Suprapubic skin (tissue), 4 donors: ENCODE measurements around the gene TNFAIP8L1.

Experiments used
- EP300 ChIP-seq: sonication (generic); formaldehyde crosslinking; IDR thresholded peaks from one replicate; pipeline ENCODE4 v1.6.1; 2017; ENCODE audit warnings: antibody characterized with exemption
- POLR2A ChIP-seq, 2 donors: fragments of 450-650 bp; IDR thresholded peaks; one replicate each; pipeline ENCODE4 v1.6.1; 2017; ENCODE audit warnings: antibody characterized with exemption in 2 of 2, mild to moderate bottlenecking in 2 of 2, moderate library complexity in 2 of 2
- POLR2AphosphoS5 ChIP-seq, 3 donors: sonication (generic); formaldehyde crosslinking; IDR thresholded peaks; one replicate each; pipeline ENCODE4 v1.6.1; 2017; ENCODE audit warnings: antibody characterized with exemption in 3 of 3
- TF ChIP-seq, protein P1 (sequence below), 2 donors: fragments of 200-600 bp in 1 of 2; fragments of 450-650 bp in 1 of 2; sonication (generic) in 1 of 2; IDR thresholded peaks; one replicate each; pipeline ENCODE4 v1.5.1; 2016 to 2019; ENCODE audit warnings: antibody characterized with exemption in 2 of 2, mild to moderate bottlenecking in 1 of 2, moderate library complexity in 1 of 2

DNA sequence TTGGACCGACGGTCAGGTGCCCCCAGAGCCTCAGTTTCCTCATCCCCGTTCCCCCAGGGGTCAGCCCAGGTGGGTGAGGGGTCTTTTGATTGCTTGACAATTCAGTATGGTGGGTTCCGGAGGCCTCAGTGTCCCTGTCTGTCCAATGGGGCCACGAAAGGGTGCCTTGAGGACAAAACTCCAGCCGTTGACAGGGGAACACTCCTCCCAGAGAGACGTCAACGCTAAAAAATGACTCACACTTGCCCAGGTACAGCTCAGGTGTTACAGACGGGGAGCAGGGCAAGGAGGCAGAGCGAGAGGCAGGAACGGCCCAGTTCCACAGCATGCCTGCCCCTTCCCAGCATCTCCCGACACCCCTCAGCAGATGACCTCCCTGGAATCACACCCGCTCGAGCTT, 1.8 kb downstream of the TNFAIP8L1 start:
- TF ChIP-seq, protein P1, sequence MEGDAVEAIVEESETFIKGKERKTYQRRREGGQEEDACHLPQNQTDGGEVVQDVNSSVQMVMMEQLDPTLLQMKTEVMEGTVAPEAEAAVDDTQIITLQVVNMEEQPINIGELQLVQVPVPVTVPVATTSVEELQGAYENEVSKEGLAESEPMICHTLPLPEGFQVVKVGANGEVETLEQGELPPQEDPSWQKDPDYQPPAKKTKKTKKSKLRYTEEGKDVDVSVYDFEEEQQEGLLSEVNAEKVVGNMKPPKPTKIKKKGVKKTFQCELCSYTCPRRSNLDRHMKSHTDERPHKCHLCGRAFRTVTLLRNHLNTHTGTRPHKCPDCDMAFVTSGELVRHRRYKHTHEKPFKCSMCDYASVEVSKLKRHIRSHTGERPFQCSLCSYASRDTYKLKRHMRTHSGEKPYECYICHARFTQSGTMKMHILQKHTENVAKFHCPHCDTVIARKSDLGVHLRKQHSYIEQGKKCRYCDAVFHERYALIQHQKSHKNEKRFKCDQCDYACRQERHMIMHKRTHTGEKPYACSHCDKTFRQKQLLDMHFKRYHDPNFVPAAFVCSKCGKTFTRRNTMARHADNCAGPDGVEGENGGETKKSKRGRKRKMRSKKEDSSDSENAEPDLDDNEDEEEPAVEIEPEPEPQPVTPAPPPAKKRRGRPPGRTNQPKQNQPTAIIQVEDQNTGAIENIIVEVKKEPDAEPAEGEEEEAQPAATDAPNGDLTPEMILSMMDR (IDR thresholded peaks at IDR 0.05) = no peak
- no peak for TF ChIP-seq EP300
- no peak for TF ChIP-seq POLR2A (IDR thresholded peaks at IDR 0.05)
- no peak for TF ChIP-seq POLR2AphosphoS5 (IDR thresholded peaks at IDR 0.05)
